NT2/D1 (cell line): Measurements from ENCODE around the gene DDX6.

Source experiments
- SUZ12 ChIP-seq: IDR thresholded peaks from 2 replicates; pipeline ENCODE4 v1.6.1; 2011; ENCODE audit not compliant: insufficient read length, insufficient read depth; ENCODE audit errors: extremely low read depth
- ZNF274 ChIP-seq: IDR thresholded peaks from 2 replicates; pipeline ENCODE4 v1.6.1; 2011; ENCODE audit warnings: mild to moderate bottlenecking, low read depth, low read length

DNA sequence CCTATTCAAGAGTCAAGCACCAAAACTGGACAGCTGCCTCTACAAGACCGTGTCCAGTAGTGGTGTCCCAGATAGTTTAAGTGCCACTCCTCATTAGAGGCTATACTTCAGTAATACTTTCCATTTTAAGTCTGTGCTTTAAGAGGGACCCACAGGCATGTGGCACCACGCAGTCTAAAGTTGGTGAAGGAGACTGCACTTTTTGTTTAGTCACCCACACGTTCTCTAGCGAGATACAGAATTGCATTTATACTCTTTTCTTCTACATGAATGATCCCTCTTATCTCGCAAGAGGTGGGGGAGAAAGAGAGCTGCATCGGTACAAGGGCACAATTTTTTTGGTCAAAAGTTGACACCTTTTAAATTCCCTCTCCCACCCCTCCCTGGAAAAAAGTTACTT is 41.5 kb downstream of the DDX6 start:
- TF ChIP-seq SUZ12 (no peak), ZNF274 (no peak)
